ENCODE measurements around the gene SOX21. TPM values are rescaled to one million over a fixed set of nuclear protein-coding genes. Genes with fewer than 3 reads are reported as not detected.

Gene SOX21
- total RNA-seq, 4 donors from 2014 or later, result not detected

GRCh38 chr13:94706843-94707399 lies 5.4 kb downstream of the SOX21 start:
- TF ChIP-seq, protein P1, sequence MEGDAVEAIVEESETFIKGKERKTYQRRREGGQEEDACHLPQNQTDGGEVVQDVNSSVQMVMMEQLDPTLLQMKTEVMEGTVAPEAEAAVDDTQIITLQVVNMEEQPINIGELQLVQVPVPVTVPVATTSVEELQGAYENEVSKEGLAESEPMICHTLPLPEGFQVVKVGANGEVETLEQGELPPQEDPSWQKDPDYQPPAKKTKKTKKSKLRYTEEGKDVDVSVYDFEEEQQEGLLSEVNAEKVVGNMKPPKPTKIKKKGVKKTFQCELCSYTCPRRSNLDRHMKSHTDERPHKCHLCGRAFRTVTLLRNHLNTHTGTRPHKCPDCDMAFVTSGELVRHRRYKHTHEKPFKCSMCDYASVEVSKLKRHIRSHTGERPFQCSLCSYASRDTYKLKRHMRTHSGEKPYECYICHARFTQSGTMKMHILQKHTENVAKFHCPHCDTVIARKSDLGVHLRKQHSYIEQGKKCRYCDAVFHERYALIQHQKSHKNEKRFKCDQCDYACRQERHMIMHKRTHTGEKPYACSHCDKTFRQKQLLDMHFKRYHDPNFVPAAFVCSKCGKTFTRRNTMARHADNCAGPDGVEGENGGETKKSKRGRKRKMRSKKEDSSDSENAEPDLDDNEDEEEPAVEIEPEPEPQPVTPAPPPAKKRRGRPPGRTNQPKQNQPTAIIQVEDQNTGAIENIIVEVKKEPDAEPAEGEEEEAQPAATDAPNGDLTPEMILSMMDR (IDR thresholded peaks at IDR 0.05; ENCODE audit: low read depth), result no peak

DNA sequence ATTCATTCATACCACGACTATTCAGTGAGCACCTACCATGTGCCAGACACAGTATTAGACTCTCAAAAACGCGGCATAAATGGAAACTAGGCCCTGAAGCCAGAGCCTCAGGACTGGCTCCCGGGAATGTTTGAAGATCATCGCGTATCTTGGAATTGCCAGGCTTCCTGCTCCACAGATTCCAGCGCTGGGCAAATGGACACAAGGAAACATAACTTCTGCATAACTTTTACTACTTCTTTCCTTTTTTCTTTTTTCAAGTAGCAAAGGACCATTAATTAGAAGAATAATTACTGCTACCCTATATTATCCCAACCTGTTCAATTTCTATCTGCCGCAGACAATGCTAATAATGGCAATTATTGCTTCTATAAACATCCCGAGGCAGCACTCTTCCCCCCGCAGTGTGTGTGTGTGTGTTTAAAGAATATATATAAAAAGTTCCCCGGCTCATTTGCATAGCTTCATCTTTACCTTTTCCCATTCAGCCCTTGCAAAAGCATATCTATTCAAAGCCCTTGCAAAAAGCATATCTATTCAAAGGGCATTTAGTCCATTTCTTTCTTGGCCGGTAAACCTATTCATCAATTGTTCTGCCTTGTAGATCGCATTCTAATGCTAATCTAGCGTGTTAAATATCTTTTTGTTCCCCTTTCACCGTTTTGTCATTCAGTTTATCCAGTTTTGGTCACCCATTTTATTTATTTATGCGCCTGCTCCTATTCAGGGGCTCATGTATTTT lies 6.1 kb downstream of the SOX21 start:
- TF ChIP-seq, protein P1 (IDR thresholded peaks at IDR 0.05; ENCODE audit: low read depth), result no peak

DNA sequence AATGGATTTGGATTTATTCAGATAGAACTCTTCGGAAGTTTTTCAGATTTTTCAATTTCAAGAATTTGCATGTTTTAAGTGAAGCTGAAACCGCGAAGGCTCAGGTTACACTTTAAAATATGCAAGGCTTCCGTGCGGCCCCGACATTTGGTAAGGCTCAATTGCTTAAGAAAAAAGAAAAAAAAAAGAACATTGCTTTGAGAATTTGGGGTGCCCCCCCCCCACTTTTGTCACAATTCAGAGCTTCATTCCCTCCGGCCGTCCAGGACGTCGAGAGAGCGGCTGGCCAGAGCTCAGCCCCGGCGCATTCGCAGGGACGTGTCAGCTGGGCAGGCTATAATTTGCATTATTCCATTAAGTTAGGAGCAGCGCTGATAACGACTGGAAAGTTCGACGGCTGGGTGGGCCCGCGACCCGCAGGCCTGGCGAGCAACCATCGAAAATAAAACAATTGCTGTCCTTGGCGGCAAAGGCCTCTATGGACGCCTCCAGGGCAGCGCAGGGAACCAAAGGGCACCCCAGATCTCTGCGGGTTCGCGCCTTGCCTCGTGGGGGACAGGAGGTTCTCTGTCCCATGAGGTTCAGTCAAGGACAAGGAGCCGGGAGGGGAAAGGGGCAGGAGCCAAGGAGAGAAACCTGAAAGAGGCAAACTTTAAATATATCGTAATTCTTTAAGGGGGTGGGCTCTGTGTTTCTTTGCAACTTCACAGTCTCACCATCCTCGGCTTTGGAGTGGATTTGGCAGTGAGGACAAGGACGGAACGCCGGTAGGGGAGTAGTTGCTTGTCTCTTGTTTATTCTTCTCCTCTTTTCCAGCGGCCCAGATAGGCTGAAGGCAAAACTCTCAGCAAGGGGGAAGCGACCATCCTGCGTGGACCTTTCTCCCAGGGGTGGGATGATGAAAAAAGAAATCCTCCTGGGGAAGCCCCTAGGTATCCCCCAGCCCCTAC lies 7.0 kb downstream of the SOX21 start:
- TF ChIP-seq, protein P1 (IDR thresholded peaks at IDR 0.05; ENCODE audit: low read depth), result no peak

GRCh38 chr13:94704377-94705080 lies 7.8 kb downstream of the SOX21 start:
- TF ChIP-seq, protein P1 (IDR thresholded peaks at IDR 0.05; ENCODE audit: low read depth), result no peak

DNA sequence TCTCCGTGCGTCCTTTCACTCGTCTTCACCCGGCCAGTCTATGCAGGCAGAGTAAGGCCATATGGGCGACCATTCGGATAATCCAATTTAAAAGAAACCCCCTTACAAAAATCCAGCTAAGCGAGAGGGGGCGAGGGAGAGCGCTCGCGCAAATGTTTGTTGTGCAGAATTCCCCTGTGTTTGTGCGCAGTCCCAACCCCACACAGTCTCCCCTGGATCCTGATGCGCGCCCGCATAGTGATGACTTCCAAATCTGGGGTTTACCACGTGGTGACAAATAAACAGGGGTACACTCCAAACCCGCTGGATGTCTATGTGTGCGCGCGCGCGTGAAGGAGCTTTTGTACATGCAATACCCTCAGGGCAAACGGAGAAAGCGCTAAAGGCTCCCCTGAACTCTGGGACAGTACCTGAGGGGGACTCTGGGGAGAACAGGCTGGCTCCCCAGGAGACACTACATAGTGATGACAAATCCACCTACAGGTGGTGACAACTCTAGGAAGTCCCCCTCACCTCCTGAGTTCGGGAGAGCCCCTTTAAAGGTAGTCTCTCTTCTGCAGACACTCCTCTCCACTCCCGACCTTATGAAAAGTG lies 8.5 kb downstream of the SOX21 start:
- TF ChIP-seq, protein P1 (IDR thresholded peaks at IDR 0.05; ENCODE audit: low read depth), result no peak

DNA sequence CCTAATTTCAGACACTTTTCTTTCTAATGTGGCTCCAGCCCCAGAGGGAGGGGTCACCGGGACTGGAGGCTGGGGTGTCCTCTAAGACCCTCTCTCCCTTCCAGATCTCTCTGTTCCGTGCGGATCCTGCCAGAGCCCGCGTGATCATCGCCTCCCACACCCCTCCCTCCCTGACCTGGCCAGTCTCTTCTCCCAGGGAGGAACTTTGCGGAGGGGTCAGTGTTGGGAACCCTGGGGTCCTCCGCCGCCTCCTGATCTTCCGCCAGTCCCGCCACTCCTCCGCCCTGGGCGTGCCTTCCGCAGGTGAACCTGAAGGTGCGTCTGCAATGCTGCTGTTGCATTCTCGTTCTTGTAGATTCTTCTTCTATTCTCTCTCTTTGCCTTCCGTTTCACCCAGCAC lies 9.1 kb downstream of the SOX21 start:
- TF ChIP-seq, protein P1 (IDR thresholded peaks at IDR 0.05; ENCODE audit: low read depth), result no peak
